H1 (cell line): Measurements from ENCODE around the gene KCNJ9. TPM values are rescaled to one million over a fixed set of nuclear protein-coding genes. Genes with fewer than 3 reads are reported as not detected.
A peak's percentile ranks its signal among the peaks of the same experiment; 100 is the strongest.

Source experiments
- ASH2L ChIP-seq: fragments of 200-600, 300-600 bp; sonication (generic); IDR thresholded peaks from one replicate; pipeline ENCODE4 v1.7.1; 2017; ENCODE audit warnings: low read length
- BACH1 ChIP-seq: IDR thresholded peaks from 2 replicates; pipeline ENCODE4 v1.6.1; 2012; ENCODE audit warnings: low read length, improper control_type of control experiment
- CBX5 ChIP-seq: fragments of 300-800, 300-1000 bp; sonication (generic); IDR thresholded peaks from 2 replicates; pipeline ENCODE4 v1.7.1; 2016; ENCODE audit warnings: antibody characterized with exemption, low read length, low read depth
- CHD1 ChIP-seq: IDR thresholded peaks from 2 replicates; pipeline ENCODE4 v1.6.1; 2012; ENCODE audit warnings: low read depth, low read length, improper control_type of control experiment
- CTBP2 ChIP-seq: IDR thresholded peaks from 2 replicates; pipeline ENCODE4 v1.7.0; 2011; ENCODE audit warnings: borderline replicate concordance, mild to moderate bottlenecking, moderate library complexity, mixed read lengths, low read length; ENCODE audit not compliant: insufficient read depth, insufficient read length
- CTCF ChIP-seq, 3 experiments: IDR thresholded peaks; 1 replicate in 2 of 3; 2 replicates in 1 of 3; pipeline versions ENCODE4 v1.5.1 to v1.6.1; 2011; ENCODE audit warnings: low read length in 3 of 3, mild to moderate bottlenecking in 3 of 3, inconsistent platforms in 2 of 3, low read depth in 1 of 3, moderate library complexity in 1 of 3; ENCODE audit not compliant: insufficient read depth in 1 of 3; ENCODE audit errors: control extremely low read depth in 1 of 3
- EGR1 ChIP-seq: IDR thresholded peaks from 2 replicates; pipeline ENCODE4 v1.6.1; 2011; ENCODE audit warnings: low read depth, low read length, borderline replicate concordance
- EP300 ChIP-seq, 2 experiments: IDR thresholded peaks; 1 replicate in 1 of 2; 2 replicates in 1 of 2; pipeline ENCODE4 v1.6.1; 2011 to 2012; ENCODE audit warnings: low read depth in 2 of 2, low read length in 2 of 2, mild to moderate bottlenecking in 2 of 2, borderline replicate concordance in 1 of 2, inconsistent platforms in 1 of 2, moderate library complexity in 1 of 2
- JUN ChIP-seq: IDR thresholded peaks from 2 replicates; pipeline ENCODE4 v1.6.1; 2011; ENCODE audit warnings: low read depth, mild to moderate bottlenecking, improper control_type of control experiment, low read length
- KDM1A ChIP-seq: fragments of 200-600, 300-600 bp; sonication (generic); IDR thresholded peaks from 2 replicates; pipeline ENCODE4 v1.7.1; 2016; ENCODE audit warnings: mild to moderate bottlenecking, low read length, borderline replicate concordance
- KDM5A ChIP-seq: fragments of 200-600 bp; IDR thresholded peaks from 2 replicates; pipeline ENCODE4 v1.7.1; 2012; ENCODE audit warnings: mild to moderate bottlenecking, low read length, inconsistent platforms, mixed read lengths
- NRF1 ChIP-seq: IDR thresholded peaks from 2 replicates; pipeline ENCODE4 v1.6.1; 2011; ENCODE audit warnings: mild to moderate bottlenecking, low read depth, low read length, improper control_type of control experiment
- PHF8 ChIP-seq: fragments of 200-600 bp; sonication (generic); conservative IDR thresholded peaks from 2 replicates; pipeline ENCODE4 v1.7.1; 2012; ENCODE audit warnings: low read depth, mild to moderate bottlenecking, inconsistent platforms, low read length, moderate library complexity
- RBBP5 ChIP-seq: IDR thresholded peaks from 2 replicates; pipeline ENCODE4 v1.7.1; 2012; ENCODE audit warnings: low read depth, mild to moderate bottlenecking, inconsistent platforms, low read length, moderate library complexity, borderline replicate concordance
- SAP30 ChIP-seq: fragments of 300-600 bp; sonication (generic); IDR thresholded peaks from 2 replicates; pipeline ENCODE4 v1.7.1; 2012; ENCODE audit warnings: low read length, moderate library complexity, mild to moderate bottlenecking, inconsistent platforms; ENCODE audit not compliant: insufficient read depth, insufficient replicate concordance
- SIN3A ChIP-seq, 2 experiments: IDR thresholded peaks in 1 of 2; conservative IDR thresholded peaks in 1 of 2; 2 replicates each; pipeline ENCODE4 v1.6.1; 2011 to 2012; ENCODE audit warnings: low read length in 2 of 2, improper control_type of control experiment in 1 of 2, low read depth in 1 of 2, mild to moderate bottlenecking in 1 of 2
- SIRT6 ChIP-seq: IDR thresholded peaks from one replicate; pipeline ENCODE4 v1.7.1; 2012; ENCODE audit warnings: low read length, inconsistent platforms
- SP1 ChIP-seq: IDR thresholded peaks from 2 replicates; pipeline ENCODE4 v1.6.1; 2011; ENCODE audit warnings: low read depth, low read length
- SP2 ChIP-seq: IDR thresholded peaks from 2 replicates; pipeline ENCODE4 v1.6.1; 2012; ENCODE audit warnings: mild to moderate bottlenecking, low read length, inconsistent platforms
- TAF1 ChIP-seq: IDR thresholded peaks from 2 replicates; pipeline ENCODE4 v1.6.1; 2011; ENCODE audit warnings: mild to moderate bottlenecking, low read depth, low read length
- TBP ChIP-seq: IDR thresholded peaks from 2 replicates; pipeline ENCODE4 v1.6.1; 2011; ENCODE audit warnings: low read depth, low read length, improper control_type of control experiment
- ZNF274 ChIP-seq: IDR thresholded peaks from 2 replicates; pipeline ENCODE4 v1.7.0; 2012; ENCODE audit warnings: low read length, borderline replicate concordance; ENCODE audit errors: extremely low read depth
- polyA plus RNA-seq, 7 experiments: library from polyadenylated mRNA; depleted of rRNA in 3 of 7; stranded (reverse) in 5 of 7; unstranded in 2 of 7; fragments of >200 nt in 5 of 7; fragments of 200-250 nt in 2 of 7; gene quantifications; 1 replicate in 5 of 7; 2 replicates in 1 of 7; 4 replicates in 1 of 7; pipeline versions ENCODE4 v1.2.1 to v1.2.3, GENCODE V29; 2011 to 2013; ENCODE audit warnings: missing spikeins in 2 of 7, mixed read lengths in 2 of 7
- total RNA-seq: library from RNA; stranded (reverse); fragmentation: NEBNext Ultra II Directional; extraction: Animal tissue kit (Norgen Biotek cat#: 25700); gene quantifications from 2 replicates; pipeline ENCODE4 v1.2.1, GENCODE V29; 2021

KCNJ9 gene
- total and polyA plus RNA-seq, 2 of the 8 experiments (the other 6 are each of a cell fraction or from before 2014, with no cell fraction given): 0.02 to 0.13 TPM

DNA sequence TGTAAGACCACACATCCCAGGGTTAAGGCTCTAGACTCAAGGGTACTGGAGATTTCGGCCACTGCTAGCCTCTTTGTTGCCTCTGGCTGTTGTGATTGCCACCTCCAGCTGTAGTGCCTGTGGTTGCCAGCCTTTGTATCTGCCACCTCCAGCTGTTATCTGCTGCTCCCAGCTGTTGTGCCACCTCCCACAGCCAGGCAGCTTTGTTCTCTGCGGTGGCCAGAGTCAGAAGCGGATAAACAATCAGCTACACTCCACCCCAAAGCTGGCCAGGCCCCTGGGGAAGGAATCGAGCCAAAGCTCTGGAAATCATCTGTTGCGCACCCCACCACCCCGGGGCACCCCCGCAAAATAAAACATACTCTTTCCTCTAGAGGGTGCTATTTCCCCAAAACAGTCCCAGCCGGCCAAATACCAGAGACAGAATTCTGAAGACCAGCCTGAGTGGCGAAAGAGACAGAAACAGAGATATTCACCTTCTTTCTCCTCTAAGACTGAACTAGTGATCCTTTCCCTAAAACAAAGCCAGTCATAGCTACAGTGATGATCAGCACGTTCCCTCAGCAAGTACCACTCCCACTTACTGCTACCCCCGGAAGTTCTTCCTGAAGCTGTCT, 34.7 kb upstream of the KCNJ9 start (continued):
- peak; percentile 45 to 76 (median 69) for TF ChIP-seq CTCF (IDR thresholded peaks at IDR 0.05; ENCODE audit: control extremely low read depth in 1 of 3, insufficient read depth in 1 of 3, low read depth in 1 of 3, low read length in 3 of 3)
- TF ChIP-seq CTBP2: peak; percentile 93
- TF ChIP-seq PHF8: no peak
- peak; percentile 36; the same call in 1 of the 2 replicates for TF ChIP-seq SP1
- no peak; the same call in 1 of the 2 replicates for TF ChIP-seq EGR1
- no peak for TF ChIP-seq BACH1
- TF ChIP-seq EP300 (IDR thresholded peaks at IDR 0.05; ENCODE audit: borderline replicate concordance in 1 of 2, low read depth in 2 of 2, low read length in 2 of 2): peak in 1 of 2 experiments; percentile 17; a peak in 2 of 3 replicates
- TF ChIP-seq SIRT6: no peak
- no peak for TF ChIP-seq ZNF274
- TF ChIP-seq SIN3A (conservative IDR thresholded peaks at IDR 0.05 in 1 of 2, IDR thresholded peaks at IDR 0.05 in 1 of 2; ENCODE audit: low read depth in 1 of 2, low read length in 2 of 2): peak in 1 of 2 experiments; percentile 81; a peak in 1 of 4 replicates
- TF ChIP-seq JUN: no peak
- TF ChIP-seq KDM1A: 0 out of 2 replicates have a peak, but pooled peaks have one; percentile 60
- peak; percentile 67 for TF ChIP-seq ASH2L
- TF ChIP-seq CBX5: no peak
- no peak for TF ChIP-seq RBBP5
- no peak for TF ChIP-seq KDM5A
- TF ChIP-seq CHD1: no peak
- TF ChIP-seq NRF1: no peak
- no peak for TF ChIP-seq TBP
- TF ChIP-seq TAF1: no peak
- TF ChIP-seq SAP30: peak; percentile 89
- no peak for TF ChIP-seq SP2
